Measurements from ENCODE around the gene DENND1B. TPM values are rescaled to one million over a fixed set of nuclear protein-coding genes. Genes with fewer than 3 reads are reported as not detected.

The DENND1B gene
- polyA plus RNA-seq, 1 donor (not counting 4 experiments of a cell fraction or from before 2014, with no cell fraction given), result 7.6 TPM

GRCh38 chr1:197526736-197527371 lies 248.4 kb downstream of the DENND1B start:
- no peaks in the 10 kb centered on the region for H3K27me3 ChIP-seq (ENCODE audit: control insufficient read depth, extremely low read depth, insufficient read depth, low read length)
- H2AFZ ChIP-seq (ENCODE audit: control insufficient read depth, low read length), result no peak overlapping the region
- no peaks in the 10 kb centered on the region for H3K9me1 ChIP-seq (ENCODE audit: control insufficient read depth, extremely low read depth, insufficient read depth, low read length)
- H3K27ac ChIP-seq (ENCODE audit: control insufficient read depth, insufficient read depth, low read length), result no peak overlapping the region
- FAIRE-seq (no peak), DNase-seq (ENCODE audit: low read depth, low spot score) (no peak)
- TF ChIP-seq CTCF (optimal IDR thresholded peaks at IDR 0.05 in 1 of 3, IDR thresholded peaks at IDR 0.05 in 1 of 3, conservative IDR thresholded peaks at IDR 0.05 in 1 of 3; ENCODE audit: extremely low read depth in 1 of 3, insufficient read depth in 2 of 3, low read length in 3 of 3), result peak in 1 of 3 experiments; percentile 18
- no peak for TF ChIP-seq EZH2 (IDR thresholded peaks at IDR 0.05; ENCODE audit: low read length)
- H3K9me3 ChIP-seq (ENCODE audit: control insufficient read depth, low read depth, low read length), result no peaks in the 10 kb centered on the region
- H4K20me1 ChIP-seq (ENCODE audit: control insufficient read depth, extremely low read depth, insufficient read depth, low read length), result no peaks in the 10 kb centered on the region
- H3K4me2 ChIP-seq (ENCODE audit: control insufficient read depth, extremely low read depth, insufficient read depth, low read depth, low read length), result no peak overlapping the region
- H3K79me2 ChIP-seq (ENCODE audit: control insufficient read depth, insufficient read depth, low read length), result no peaks in the 10 kb centered on the region
- H3K4me3 ChIP-seq (ENCODE audit: control insufficient read depth in 2 of 3, extremely low read depth in 1 of 3, insufficient read depth in 2 of 3, low read depth in 1 of 3, low read length in 3 of 3), result no peak overlapping the region
- no peak overlapping the region for H3K9ac ChIP-seq (ENCODE audit: control insufficient read depth, extremely low read depth, insufficient read depth, low read length)
- no peaks in the 10 kb centered on the region for H3K36me3 ChIP-seq (ENCODE audit: control insufficient read depth in 2 of 2, extremely low read depth in 1 of 2, insufficient read depth in 2 of 2, low read length in 2 of 2)
- H3K4me1 ChIP-seq (ENCODE audit: control insufficient read depth, extremely low read depth, insufficient read depth, low read length), result no peaks in the 10 kb centered on the region
- dilution Hi-C loops (cut with MboI; ENCODE audit: extremely low pct_ligation_motif_present, low sequenced_read_pairs), result no loop called here

- dilution Hi-C loops (cut with MboI; ENCODE audit: extremely low pct_ligation_motif_present, low sequenced_read_pairs), result no loop called here
- FAIRE-seq, result no peak
These were observed 254.1 kb downstream of the DENND1B start for GRCh38 chr1:197521118-197521739.

More at GRCh38 chr1:197521118-197521739, 254.1 kb downstream of the DENND1B start:
- Histone ChIP-seq H4K20me1 (ENCODE audit: control insufficient read depth, extremely low read depth, insufficient read depth, low read length) (no peaks in the 10 kb centered on the region), H3K9me3 (ENCODE audit: control insufficient read depth, low read depth, low read length) (no peaks in the 10 kb centered on the region), H3K27me3 (ENCODE audit: control insufficient read depth, extremely low read depth, insufficient read depth, low read length) (no peaks in the 10 kb centered on the region), H3K36me3 (ENCODE audit: control insufficient read depth in 2 of 2, extremely low read depth in 1 of 2, insufficient read depth in 2 of 2, low read length in 2 of 2) (no peaks in the 10 kb centered on the region), H3K9ac (ENCODE audit: control insufficient read depth, extremely low read depth, insufficient read depth, low read length) (no peak overlapping the region), H3K27ac (ENCODE audit: control insufficient read depth, insufficient read depth, low read length) (no peak overlapping the region), H3K4me3 (ENCODE audit: control insufficient read depth in 2 of 3, extremely low read depth in 1 of 3, insufficient read depth in 2 of 3, low read depth in 1 of 3, low read length in 3 of 3) (no peak overlapping the region), H3K79me2 (ENCODE audit: control insufficient read depth, insufficient read depth, low read length) (no peaks in the 10 kb centered on the region), H3K4me2 (ENCODE audit: control insufficient read depth, extremely low read depth, insufficient read depth, low read depth, low read length) (no peak overlapping the region), H3K4me1 (ENCODE audit: control insufficient read depth, extremely low read depth, insufficient read depth, low read length) (no peaks in the 10 kb centered on the region), H2AFZ (ENCODE audit: control insufficient read depth, low read length) (no peak overlapping the region), H3K9me1 (ENCODE audit: control insufficient read depth, extremely low read depth, insufficient read depth, low read length) (no peaks in the 10 kb centered on the region)
- no peak for DNase-seq (ENCODE audit: low read depth, low spot score)
- TF ChIP-seq EZH2 (IDR thresholded peaks at IDR 0.05; ENCODE audit: low read length) (no peak), CTCF (optimal IDR thresholded peaks at IDR 0.05 in 1 of 3, IDR thresholded peaks at IDR 0.05 in 1 of 3, conservative IDR thresholded peaks at IDR 0.05 in 1 of 3; ENCODE audit: extremely low read depth in 1 of 3, insufficient read depth in 2 of 3, low read length in 3 of 3) (peak; percentile 34 to 66 (median 46))
